ENCODE measurements around the gene AOX1. TPM values are rescaled to one million over a fixed set of nuclear protein-coding genes. Genes with fewer than 3 reads are reported as not detected.

The AOX1 gene
- total RNA-seq, 1 experiment from 2014 or later = 3.5 TPM

DNA sequence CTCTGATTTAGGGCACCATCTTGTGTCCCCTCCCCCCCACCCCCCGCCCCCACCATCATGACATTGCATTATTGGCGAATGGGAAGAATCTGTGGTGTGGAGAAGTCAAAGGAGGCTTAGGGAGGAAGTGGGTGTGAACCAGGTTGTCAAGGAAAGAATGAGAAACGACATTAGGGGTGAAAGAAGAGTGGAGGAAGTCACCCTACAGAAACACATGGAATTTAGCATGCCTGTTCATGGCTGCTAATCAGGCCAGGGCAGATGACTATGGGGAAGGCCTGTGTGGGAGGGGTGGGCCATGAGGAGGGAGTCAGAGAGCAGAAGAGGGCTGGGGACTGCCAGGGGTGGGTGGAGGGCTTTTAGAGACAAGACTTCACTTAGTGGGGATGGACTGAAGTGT lies 81.6 kb downstream of the AOX1 start:
- no peaks in the 10 kb centered on the region for H3K9me3 Mint-ChIP-seq
- no peak for DNase-seq
- Histone ChIP-seq H2BK20ac (ENCODE audit: low read depth, low read length, poor library complexity, severe bottlenecking) (no peak overlapping the region), H3K18ac (ENCODE audit: insufficient read length, low read depth, low read length) (no peak overlapping the region), H2AK5ac (ENCODE audit: insufficient read length, low read length) (no peak overlapping the region), H3K4me1 (ENCODE audit: insufficient read depth, low read length) (no peaks in the 10 kb centered on the region), H3K9me3 (ENCODE audit: control insufficient read depth, low read depth, low read length) (no peaks in the 10 kb centered on the region), H2BK120ac (ENCODE audit: low read depth, low read length, poor library complexity, severe bottlenecking) (peak overlapping the region; percentile 38), H3K79me2 (ENCODE audit: insufficient read depth, low read length) (no peaks in the 10 kb centered on the region), H4K5ac (ENCODE audit: insufficient read length, low read depth, low read length) (no peak overlapping the region), H3K4me2 (ENCODE audit: insufficient read depth, insufficient read length, low read length) (no peak overlapping the region), H4K20me1 (ENCODE audit: control insufficient read depth, insufficient read depth, insufficient read length) (no peaks in the 10 kb centered on the region), H3K27ac (ENCODE audit: insufficient read length, low read depth, low read length) (no peak overlapping the region), H2BK15ac (ENCODE audit: low read depth, low read length) (no peak overlapping the region), H2BK12ac (ENCODE audit: insufficient read length, low read depth, low read length) (no peak overlapping the region), H4K8ac (replicated peaks; ENCODE audit: insufficient read length, low read depth, low read length) (no peak overlapping the region), H3K4ac (ENCODE audit: low read depth, low read length) (no peak overlapping the region), H3K23me2 (ENCODE audit: insufficient read length, low read depth, low read length, poor library complexity, severe bottlenecking) (no peaks in the 10 kb centered on the region), H3T11ph (ENCODE audit: low read length) (no peak overlapping the region), H3K23ac (ENCODE audit: insufficient read length, low read depth, low read length) (no peak overlapping the region), H3K27me3 (ENCODE audit: insufficient read depth, low read length) (no peaks in the 10 kb centered on the region), H3K9ac (ENCODE audit: extremely low read depth, insufficient read length, low read length) (no peak overlapping the region), H3K14ac (ENCODE audit: insufficient read depth, low read length) (no peak overlapping the region), H3K79me1 (ENCODE audit: insufficient read depth, low read depth, low read length, poor library complexity, severe bottlenecking) (no peaks in the 10 kb centered on the region), H2BK5ac (ENCODE audit: insufficient read length, low read length) (no peak overlapping the region), H2AFZ (ENCODE audit: low read length) (no peak overlapping the region), H4K91ac (ENCODE audit: insufficient read length, low read depth, low read length) (no peak overlapping the region), H3K56ac (ENCODE audit: insufficient read length, low read depth, low read length) (no peak overlapping the region)
- no peaks in the 10 kb centered on the region; a peak in 1 of 7 replicates for H3K36me3 Mint-ChIP-seq (ENCODE audit: insufficient read depth in 1 of 3, low read depth in 3 of 3)
- peaks cover 0 to 5% of the 10 kb centered on the region in 2 experiments; a peak in 1 of 4 replicates for H3K4me1 Mint-ChIP-seq
- peak overlapping the region in 2 of 3 experiments; percentile 39 to 87; a peak in 4 of 7 replicates for H3K27ac Mint-ChIP-seq
- no peak overlapping the region for H3K4me3 Mint-ChIP-seq
- peaks cover 2% of the 10 kb centered on the region; the same call in 1 of the 2 replicates for H3K27me3 Mint-ChIP-seq (ENCODE audit: low read depth)
- no CpG with 5 or more reads among the region's 3 CpGs for WGBS (ENCODE audit: extremely low coverage, insufficient read length, low lambda C conversion rate)
- TF ChIP-seq CTCF (conservative IDR thresholded peaks at IDR 0.05) = no peak

Data from H9 (cell line).